GM12874 (cell line): Measurements from ENCODE around the gene PTPRT.

Source experiments
- TF ChIP-seq, protein P1 (sequence below): IDR thresholded peaks from 2 replicates; pipeline ENCODE4 v1.5.1; 2011; ENCODE audit warnings: low read depth, mild to moderate bottlenecking, control low read depth, low read length, moderate library complexity; ENCODE audit not compliant: insufficient read depth

PTPRT gene

GRCh38 chr20:42074944-42075343 lies 1114.8 kb downstream of the PTPRT start:
- TF ChIP-seq, protein P1, sequence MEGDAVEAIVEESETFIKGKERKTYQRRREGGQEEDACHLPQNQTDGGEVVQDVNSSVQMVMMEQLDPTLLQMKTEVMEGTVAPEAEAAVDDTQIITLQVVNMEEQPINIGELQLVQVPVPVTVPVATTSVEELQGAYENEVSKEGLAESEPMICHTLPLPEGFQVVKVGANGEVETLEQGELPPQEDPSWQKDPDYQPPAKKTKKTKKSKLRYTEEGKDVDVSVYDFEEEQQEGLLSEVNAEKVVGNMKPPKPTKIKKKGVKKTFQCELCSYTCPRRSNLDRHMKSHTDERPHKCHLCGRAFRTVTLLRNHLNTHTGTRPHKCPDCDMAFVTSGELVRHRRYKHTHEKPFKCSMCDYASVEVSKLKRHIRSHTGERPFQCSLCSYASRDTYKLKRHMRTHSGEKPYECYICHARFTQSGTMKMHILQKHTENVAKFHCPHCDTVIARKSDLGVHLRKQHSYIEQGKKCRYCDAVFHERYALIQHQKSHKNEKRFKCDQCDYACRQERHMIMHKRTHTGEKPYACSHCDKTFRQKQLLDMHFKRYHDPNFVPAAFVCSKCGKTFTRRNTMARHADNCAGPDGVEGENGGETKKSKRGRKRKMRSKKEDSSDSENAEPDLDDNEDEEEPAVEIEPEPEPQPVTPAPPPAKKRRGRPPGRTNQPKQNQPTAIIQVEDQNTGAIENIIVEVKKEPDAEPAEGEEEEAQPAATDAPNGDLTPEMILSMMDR, result no peak

- TF ChIP-seq, protein P1, result no peak
Measured at GRCh38 chr20:42067596-42067995, 1122.1 kb downstream of the PTPRT start.

DNA sequence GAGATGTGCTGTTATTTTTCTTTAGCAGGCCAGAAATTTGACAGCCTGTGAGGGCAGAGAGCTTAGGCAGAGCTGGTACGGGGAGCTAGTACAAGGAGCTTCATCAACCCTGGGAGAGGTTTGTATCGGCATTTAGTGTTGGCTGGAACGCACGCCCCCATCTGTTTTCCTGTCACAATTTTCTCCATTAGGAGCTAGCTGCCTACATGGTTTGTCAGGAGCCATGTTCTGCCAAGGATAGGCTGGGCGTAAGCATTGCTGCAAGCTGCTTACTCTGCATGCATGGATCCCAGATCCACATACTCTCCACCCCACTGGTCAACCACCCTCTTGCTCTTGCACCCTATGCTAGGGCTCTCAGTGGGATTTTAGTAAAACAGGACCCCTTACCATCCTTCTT lies 1122.5 kb downstream of the PTPRT start:
- TF ChIP-seq, protein P1, result no peak

GRCh38 chr20:42063141-42063540 lies 1126.6 kb downstream of the PTPRT start:
- TF ChIP-seq, protein P1, result no peak

DNA sequence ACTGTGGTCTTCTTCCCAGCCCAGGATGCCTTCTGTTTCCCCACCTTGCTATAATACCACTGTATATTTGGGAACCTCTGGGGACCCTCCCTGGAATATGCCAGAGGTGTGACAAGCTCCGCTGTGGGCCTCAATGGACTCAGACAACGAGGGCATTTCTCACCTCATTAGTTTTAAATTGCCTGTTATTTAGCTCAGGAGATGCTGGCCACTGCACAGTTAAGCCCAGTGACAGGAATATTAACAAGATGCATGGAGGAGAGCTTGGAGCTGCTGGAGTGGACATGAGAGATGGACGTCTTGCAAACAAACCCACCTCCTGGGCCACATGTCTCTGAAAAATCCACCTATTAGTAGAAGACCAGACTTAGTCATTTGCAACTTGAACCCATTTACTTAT lies 1136.4 kb downstream of the PTPRT start:
- TF ChIP-seq, protein P1, result no peak

GRCh38 chr20:42051921-42052320 lies 1137.8 kb downstream of the PTPRT start:
- TF ChIP-seq, protein P1, result no peak

DNA sequence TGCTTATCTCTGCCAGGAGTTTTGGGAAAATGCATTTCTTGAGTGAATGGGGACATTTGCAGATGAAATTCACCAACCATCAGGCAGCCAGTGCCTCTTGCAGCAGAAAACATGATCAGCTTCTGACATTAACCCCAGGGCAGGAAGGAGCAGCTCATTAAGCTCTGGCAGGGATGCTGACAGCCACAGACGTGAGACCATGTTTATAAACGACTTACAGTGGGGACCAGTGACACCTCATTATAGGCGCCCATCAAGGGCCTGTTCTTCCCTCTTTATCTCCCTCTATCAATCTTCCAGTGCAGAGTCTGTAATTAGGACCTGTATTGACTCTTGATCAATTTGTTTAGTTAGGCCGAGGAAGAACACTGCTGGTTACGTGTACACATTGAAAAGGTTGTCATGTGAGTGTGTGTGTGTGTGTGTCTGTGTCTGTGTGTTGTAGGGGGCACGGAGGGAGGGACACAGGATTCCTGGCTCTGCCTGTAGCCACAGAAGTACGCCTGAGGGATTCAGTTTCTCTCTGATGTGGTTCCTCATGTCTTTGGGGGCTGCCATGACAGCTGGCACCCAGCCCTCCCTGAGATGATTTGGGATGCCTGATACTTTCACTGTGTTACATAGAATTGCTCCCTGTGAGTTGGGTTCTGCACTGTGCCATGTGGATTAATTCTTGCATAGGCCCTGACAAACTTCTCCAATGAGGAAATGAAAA lies 1143.2 kb downstream of the PTPRT start:
- TF ChIP-seq, protein P1, result no peak
